Neuronal stem cell (in vitro differentiated cells): ENCODE measurements around the gene CISD3.

Experiments
- DNase-seq: peaks from one replicate; pipeline ENCODE4 v3.0.0-alpha.2; 2013; ENCODE audit warnings: low spot score
- H2AFZ ChIP-seq: one replicate; pipeline ENCODE4 v1.6.1; 2013; ENCODE audit warnings: mild to moderate bottlenecking, low read length, inconsistent platforms
- H2AK5ac ChIP-seq: 2 replicates; pipeline ENCODE4 v1.6.1; 2013; ENCODE audit warnings: low read depth, mild to moderate bottlenecking, inconsistent platforms, low read length, moderate library complexity, mixed read lengths
- H2BK120ac ChIP-seq: 2 replicates; pipeline ENCODE4 v1.6.1; 2013; ENCODE audit warnings: low read depth, mild to moderate bottlenecking, inconsistent platforms, low read length, moderate library complexity, mixed read lengths
- H2BK12ac ChIP-seq: one replicate; pipeline ENCODE4 v1.6.1; 2013; ENCODE audit warnings: low read length, inconsistent platforms
- H2BK15ac ChIP-seq: 2 replicates; pipeline ENCODE4 v1.6.1; 2013; ENCODE audit warnings: mild to moderate bottlenecking, low read length, inconsistent platforms, mixed read lengths
- H2BK5ac ChIP-seq: one replicate; pipeline ENCODE4 v1.6.1; 2013; ENCODE audit warnings: inconsistent platforms, mild to moderate bottlenecking, low read length, moderate library complexity
- H3K14ac ChIP-seq: one replicate; pipeline ENCODE4 v1.6.1; 2013; ENCODE audit warnings: low read length, inconsistent platforms
- H3K18ac ChIP-seq: 2 replicates; pipeline ENCODE4 v1.6.1; 2013; ENCODE audit warnings: low read length, inconsistent platforms
- H3K23ac ChIP-seq: 2 replicates; pipeline ENCODE4 v1.6.1; 2013; ENCODE audit warnings: low read depth, mild to moderate bottlenecking, mixed read lengths, low read length, inconsistent platforms; ENCODE audit not compliant: poor library complexity
- H3K27ac ChIP-seq: replicated peaks from 3 replicates; pipeline ENCODE4 v1.5.1; 2013; ENCODE audit warnings: low read length, inconsistent platforms
- H3K27me3 ChIP-seq, 3 experiments: 2 replicates each; pipeline ENCODE4 v1.6.1; 2013; ENCODE audit warnings: low read length in 3 of 3, mild to moderate bottlenecking in 2 of 3, inconsistent platforms in 1 of 3, low read depth in 1 of 3, mixed read lengths in 1 of 3, moderate library complexity in 1 of 3; ENCODE audit not compliant: control insufficient read depth in 3 of 3, insufficient read depth in 3 of 3
- H3K36me3 ChIP-seq, 2 donors: replicated peaks in 1 of 2; 2 replicates each; pipeline ENCODE4 v1.6.1; 2013; ENCODE audit warnings: low read length in 2 of 2; ENCODE audit not compliant: control insufficient read depth in 2 of 2, insufficient read depth in 2 of 2
- H3K4ac ChIP-seq: 2 replicates; pipeline ENCODE4 v1.6.1; 2013; ENCODE audit warnings: inconsistent platforms, mild to moderate bottlenecking, low read length, moderate library complexity
- H3K4me1 ChIP-seq, 2 donors: 1 replicate in 1 of 2; 2 replicates in 1 of 2; pipeline ENCODE4 v1.6.1; 2013; ENCODE audit warnings: low read length in 2 of 2, low read depth in 1 of 2; ENCODE audit not compliant: control insufficient read depth in 2 of 2, insufficient read depth in 1 of 2
- H3K4me2 ChIP-seq: one replicate; pipeline ENCODE4 v1.6.1; 2013; ENCODE audit warnings: mild to moderate bottlenecking, low read length, inconsistent platforms; ENCODE audit not compliant: insufficient read depth, poor library complexity, severe bottlenecking
- H3K4me3 ChIP-seq, 2 donors: 2 replicates each; pipeline ENCODE4 v1.5.1; 2013; ENCODE audit warnings: low read length in 2 of 2, mild to moderate bottlenecking in 2 of 2, inconsistent platforms in 1 of 2, moderate library complexity in 1 of 2
- H3K79me1 ChIP-seq: one replicate; pipeline ENCODE4 v1.6.1; 2013; ENCODE audit warnings: low read depth, mild to moderate bottlenecking, inconsistent platforms, low read length, moderate library complexity
- H3K9ac ChIP-seq: one replicate; pipeline ENCODE4 v1.6.1; 2013; ENCODE audit warnings: mild to moderate bottlenecking, low read depth, low read length, inconsistent platforms; ENCODE audit not compliant: poor library complexity
- H3K9me3 ChIP-seq, 2 donors: replicated peaks in 1 of 2; 2 replicates each; pipeline versions ENCODE3 to v1.6.1; 2013; ENCODE audit warnings: low read length in 2 of 2, mild to moderate bottlenecking in 2 of 2, inconsistent platforms in 1 of 2, low read depth in 1 of 2, mixed read lengths in 1 of 2, moderate library complexity in 1 of 2; ENCODE audit not compliant: control insufficient read depth in 2 of 2, insufficient read depth in 1 of 2
- H4K8ac ChIP-seq: one replicate; pipeline ENCODE4 v1.6.1; 2013; ENCODE audit warnings: low read depth, mild to moderate bottlenecking, inconsistent platforms, low read length, moderate library complexity
- H4K91ac ChIP-seq: one replicate; pipeline ENCODE4 v1.6.1; 2013; ENCODE audit warnings: low read length, low read depth, mild to moderate bottlenecking, inconsistent platforms; ENCODE audit not compliant: poor library complexity
- WGBS, 2 donors: extraction: QIAGEN DNeasy Blood & Tissue Kit; methylation state at CpG; one replicate each; pipeline ENCODE4 v1.1.7; 2013; ENCODE audit warnings: missing lambda C conversion rate in 2 of 2, mixed read lengths in 1 of 2; ENCODE audit not compliant: insufficient read length in 2 of 2, insufficient replicate concordance in 1 of 2; ENCODE audit errors: extremely low coverage in 2 of 2; 5-methylcytosine and 5-hydroxymethylcytosine counted together

CISD3 gene

DNA sequence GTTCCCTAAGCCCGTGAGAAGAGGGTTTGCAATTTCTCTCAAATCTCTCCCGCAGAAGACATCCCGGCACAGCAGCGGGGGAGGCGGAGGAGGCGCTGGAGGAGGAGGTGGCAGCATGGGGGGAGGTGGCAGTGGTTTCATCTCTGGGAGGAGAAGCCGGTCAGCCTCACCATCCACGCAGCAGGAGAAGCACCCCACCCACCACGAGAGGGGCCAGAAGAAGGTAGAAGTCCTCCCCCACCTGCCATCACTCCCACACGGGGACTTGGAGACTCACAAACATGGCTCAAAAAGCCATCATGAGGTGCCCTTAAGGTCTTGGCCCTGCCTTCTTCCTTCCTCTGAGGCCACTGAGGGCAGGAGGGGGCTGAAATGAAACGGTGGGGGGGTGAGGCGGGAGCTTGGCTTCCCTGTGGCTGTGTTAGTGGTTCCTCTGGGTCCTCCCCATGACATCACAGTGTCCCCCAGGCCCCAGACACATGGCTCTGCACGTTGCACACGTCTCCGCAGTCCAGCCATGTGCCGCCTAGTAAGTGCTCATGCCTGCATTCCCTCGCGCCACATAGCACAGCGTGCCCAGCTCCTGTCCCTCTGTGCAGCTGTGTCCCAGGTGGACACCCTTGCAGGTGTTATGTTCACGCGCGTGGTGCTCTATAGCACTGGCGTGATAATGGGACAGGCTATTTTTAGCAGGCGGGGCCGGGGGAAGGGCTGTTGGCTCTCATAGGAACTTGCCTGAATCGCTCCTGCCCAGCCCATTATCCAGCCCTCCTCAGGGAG is 18.2 kb upstream of the CISD3 start:
- no peak overlapping the region for H4K91ac ChIP-seq
- no peak overlapping the region for H4K8ac ChIP-seq
- H3K23ac ChIP-seq, result no peak overlapping the region
- no peak overlapping the region for H3K4me2 ChIP-seq
- H3K18ac ChIP-seq, result no peak overlapping the region
- H2BK12ac ChIP-seq, result no peak overlapping the region
- H3K14ac ChIP-seq, result no peak overlapping the region
- no peak overlapping the region for H3K4me3 ChIP-seq
- H3K9ac ChIP-seq, result peak overlapping the region; percentile 9
- H3K27ac ChIP-seq, result no peak overlapping the region
- no peak overlapping the region for H2AK5ac ChIP-seq
- H3K4me1 ChIP-seq, result peaks cover 0 to 3% of the 10 kb centered on the region in 2 donors
- no peaks in the 10 kb centered on the region for H3K79me1 ChIP-seq
- no peaks in the 10 kb centered on the region for H3K27me3 ChIP-seq
- no peak overlapping the region for H2BK15ac ChIP-seq
- no peak overlapping the region for H2AFZ ChIP-seq
- no peaks in the 10 kb centered on the region for H3K9me3 ChIP-seq
- no peak overlapping the region for H2BK120ac ChIP-seq
- peaks cover 11 to 91% of the 10 kb centered on the region in 2 donors for H3K36me3 ChIP-seq
- H3K4ac ChIP-seq, result no peak overlapping the region
- no peak for DNase-seq
- no peak overlapping the region for H2BK5ac ChIP-seq
- no CpG with 5 or more reads among the region's 26 CpGs for WGBS, 2 donors

DNA sequence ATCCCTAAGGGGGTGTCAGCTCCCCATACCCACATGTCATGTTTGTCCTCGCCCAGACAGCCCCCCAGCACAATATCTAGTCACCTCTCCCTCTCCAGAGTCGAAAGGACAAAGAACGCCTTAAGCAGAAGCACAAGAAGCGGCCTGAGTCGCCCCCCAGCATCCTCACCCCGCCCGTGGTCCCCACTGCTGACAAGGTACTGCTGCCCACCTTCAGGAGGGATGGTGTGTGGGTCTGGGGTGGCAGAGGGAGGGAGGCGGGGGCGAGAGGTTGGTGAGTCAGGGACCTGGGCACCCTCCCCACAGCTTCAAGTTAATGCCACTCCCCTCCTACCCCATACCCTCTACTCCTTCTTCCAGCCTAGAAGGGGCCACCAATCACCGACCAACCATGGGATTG is 17.5 kb upstream of the CISD3 start:
- Histone ChIP-seq H3K4me1 (peaks cover 0 to 2% of the 10 kb centered on the region in 2 donors), H2AFZ (no peak overlapping the region), H2BK120ac (no peak overlapping the region), H3K14ac (no peak overlapping the region), H3K4me3 (no peak overlapping the region), H3K36me3 (peaks cover 11 to 91% of the 10 kb centered on the region in 2 donors), H4K8ac (no peak overlapping the region), H3K4me2 (no peak overlapping the region), H3K23ac (no peak overlapping the region), H4K91ac (no peak overlapping the region), H3K18ac (no peak overlapping the region), H2BK12ac (no peak overlapping the region), H3K4ac (no peak overlapping the region), H2BK5ac (no peak overlapping the region), H3K79me1 (no peaks in the 10 kb centered on the region), H3K27ac (no peak overlapping the region), H3K9ac (peak overlapping the region; percentile 54), H3K9me3 (no peaks in the 10 kb centered on the region), H3K27me3 (no peaks in the 10 kb centered on the region), H2BK15ac (no peak overlapping the region), H2AK5ac (no peak overlapping the region)
- DNase-seq, result no peak
- no CpG with 5 or more reads among the region's 10 CpGs for WGBS, 2 donors

DNA sequence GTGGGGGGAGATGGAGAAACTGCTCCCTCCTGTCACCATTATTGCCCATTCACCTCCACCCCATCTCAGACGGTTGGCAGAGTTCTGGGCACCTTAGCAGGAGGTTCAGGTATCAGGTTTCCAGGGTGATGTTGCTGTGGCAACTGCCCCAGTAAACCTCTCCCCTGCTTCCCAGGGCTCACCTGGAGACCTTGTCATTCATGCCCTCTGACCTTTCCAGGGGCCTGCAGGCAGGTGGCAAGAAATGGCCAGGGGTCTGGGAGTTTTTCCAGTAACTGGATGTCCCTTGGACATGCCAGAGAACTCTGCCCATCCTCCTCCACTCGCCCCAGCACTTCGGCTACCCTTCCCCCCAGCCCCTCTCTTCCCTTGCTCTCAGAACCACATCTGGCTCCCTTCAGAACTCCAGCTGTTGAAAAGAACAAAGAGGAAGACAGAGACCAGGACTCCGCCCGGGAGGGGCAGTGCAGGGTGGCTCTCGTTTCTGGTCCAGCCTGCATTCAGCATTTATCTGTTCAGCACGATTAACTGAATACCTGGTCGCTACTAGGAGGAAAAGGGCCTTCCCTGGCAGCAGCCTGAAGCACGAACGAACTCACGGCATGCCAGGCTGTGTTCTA is 16.6 kb upstream of the CISD3 start:
- no peak overlapping the region for H4K91ac ChIP-seq
- no peak overlapping the region for H2BK120ac ChIP-seq
- WGBS, 2 donors, result no CpG with 5 or more reads among the region's 11 CpGs
- H2BK12ac ChIP-seq, result no peak overlapping the region
- H3K27ac ChIP-seq, result no peak overlapping the region
- no peak overlapping the region for H2AK5ac ChIP-seq
- no peak overlapping the region for H3K4me2 ChIP-seq
- no peak overlapping the region for H2BK5ac ChIP-seq
- no peak overlapping the region for H3K23ac ChIP-seq
- no peak overlapping the region for H4K8ac ChIP-seq
- H3K9ac ChIP-seq, result peak overlapping the region; percentile 15
- H3K18ac ChIP-seq, result no peak overlapping the region
- no peaks in the 10 kb centered on the region for H3K9me3 ChIP-seq
- no peak overlapping the region for H3K4me3 ChIP-seq
- no peak for DNase-seq
- no peak overlapping the region for H2AFZ ChIP-seq
- H3K36me3 ChIP-seq, result peaks cover 11 to 91% of the 10 kb centered on the region in 2 donors
- peaks cover 0 to 3% of the 10 kb centered on the region in 2 donors for H3K4me1 ChIP-seq
- no peaks in the 10 kb centered on the region for H3K27me3 ChIP-seq
- no peaks in the 10 kb centered on the region for H3K79me1 ChIP-seq
- no peak overlapping the region for H3K4ac ChIP-seq
- no peak overlapping the region for H2BK15ac ChIP-seq
- H3K14ac ChIP-seq, result no peak overlapping the region

DNA sequence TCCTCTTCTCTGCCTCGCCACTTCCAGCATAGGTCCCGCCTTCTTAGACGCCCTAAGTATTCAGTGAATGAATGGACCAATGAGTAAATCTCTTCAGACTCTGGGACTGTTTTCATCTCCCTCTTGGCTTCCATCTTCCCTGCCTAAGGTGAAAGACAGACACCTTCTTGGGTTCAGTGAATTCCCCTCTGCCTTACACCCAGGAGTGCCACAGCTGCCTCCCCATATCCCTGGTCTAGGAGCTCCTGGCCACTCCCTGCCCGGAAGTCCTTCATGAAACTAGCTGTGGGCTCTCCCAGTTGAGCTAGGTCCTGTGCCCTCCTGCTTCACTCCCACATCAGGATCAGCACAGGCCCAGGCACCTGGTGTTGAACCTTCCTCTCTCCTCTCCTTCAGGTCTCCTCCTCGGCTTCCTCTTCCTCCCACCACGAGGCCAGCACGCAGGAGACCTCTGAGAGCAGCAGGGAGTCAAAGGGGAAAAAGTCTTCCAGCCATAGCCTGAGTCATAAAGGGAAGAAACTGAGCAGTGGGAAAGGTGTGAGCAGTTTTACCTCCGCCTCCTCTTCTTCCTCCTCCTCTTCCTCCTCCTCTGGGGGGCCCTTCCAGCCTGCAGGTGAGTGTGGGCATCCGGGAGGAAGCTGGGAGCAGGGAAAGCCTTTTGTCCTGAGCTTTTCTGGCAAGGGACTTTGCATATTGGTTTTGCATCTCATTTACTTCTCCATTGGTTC is 14.8 kb upstream of the CISD3 start:
- Histone ChIP-seq H2AFZ (no peak overlapping the region), H2AK5ac (no peak overlapping the region), H2BK12ac (no peak overlapping the region), H4K8ac (no peak overlapping the region), H2BK120ac (no peak overlapping the region), H4K91ac (no peak overlapping the region), H2BK5ac (no peak overlapping the region), H3K79me1 (no peaks in the 10 kb centered on the region), H3K4me1 (peaks cover 0 to 12% of the 10 kb centered on the region in 2 donors), H3K4me3 (no peak overlapping the region), H3K14ac (no peak overlapping the region), H3K23ac (no peak overlapping the region), H3K4me2 (no peak overlapping the region), H2BK15ac (no peak overlapping the region), H3K27me3 (peaks cover 0 to 12% (median 0%) of the 10 kb centered on the region in 3 experiments), H3K18ac (no peak overlapping the region), H3K4ac (no peak overlapping the region), H3K36me3 (peaks cover 8 to 92% of the 10 kb centered on the region in 2 donors), H3K27ac (no peak overlapping the region), H3K9ac (no peak overlapping the region), H3K9me3 (no peaks in the 10 kb centered on the region)
- DNase-seq, result no peak
- WGBS, 2 donors, result no CpG with 5 or more reads among the region's 9 CpGs
